Measurements from ENCODE around the gene BPGM. TPM values are rescaled to one million over a fixed set of nuclear protein-coding genes. Genes with fewer than 3 reads are reported as not detected.

The BPGM gene
- total and polyA plus RNA-seq, 9 of the 15 experiments (the other 6 are each of a cell fraction or from before 2014, with no cell fraction given), result 14.1 to 46.1 (median 21.2) TPM

- FAIRE-seq (no peak), DNase-seq (ENCODE audit: extremely low read depth in 1 of 4, low spot score in 3 of 4) (no peak), ATAC-seq (no peak; the same call in 2 of the 3 replicates)
- H3K9me3 ChIP-seq (replicated peaks; ENCODE audit: control insufficient read depth, insufficient read depth, low read depth, low read length), result no peaks in the 10 kb centered on the region
- no peak overlapping the region for H2AFZ ChIP-seq (ENCODE audit: low read depth, low read length)
- WGBS (ENCODE audit: insufficient coverage, low coverage, missing lambda C conversion rate), result 3% methylated on average over 5 of the region's 5 CpGs
- no peak overlapping the region for H3K9ac ChIP-seq (ENCODE audit: insufficient read depth in 1 of 2, low read depth in 2 of 2, low read length in 2 of 2)
- H4K20me1 ChIP-seq (replicated peaks; ENCODE audit: control insufficient read depth, insufficient read depth, low read length), result 0 out of 2 replicates have a peak, but pooled peaks cover 2% of the 10 kb centered on the region
- peaks cover 51 to 56% of the 10 kb centered on the region in 2 experiments; a peak in 4 of 5 replicates for H3K27me3 ChIP-seq (ENCODE audit: control insufficient read depth in 2 of 2, insufficient read depth in 2 of 2, low read length in 2 of 2)
- no peak overlapping the region for H3K4me3 ChIP-seq
- BruUV-seq (replicated peaks), result no TSS peak
- no peaks in the 10 kb centered on the region for H3K9me1 ChIP-seq (ENCODE audit: control insufficient read depth, insufficient read depth, low read length)
- H3K79me2 ChIP-seq (ENCODE audit: control insufficient read depth, insufficient read depth, low read length), result no peaks in the 10 kb centered on the region
- no peaks in the 10 kb centered on the region for H3K4me1 ChIP-seq (replicated peaks in 1 of 2; ENCODE audit: control insufficient read depth in 2 of 2, insufficient read depth in 2 of 2, low read length in 2 of 2)
- in situ Hi-C loops (cut with MboI), result no loop called here
- ChIA-PET POLR2A (interaction anchor here (0.9 kb wide), 1 partner anchor 67 kb away, joined by 3 read pairs; no protein-coding TSS in a partner anchor), CTCF (ENCODE audit: low intra/inter-chr PET ratio) (no interaction called here)
- intact Hi-C loops (cut with micrococcal nuclease), result no loop called here
- H3K36me3 ChIP-seq (ENCODE audit: control insufficient read depth, insufficient read depth, low read length), result no peaks in the 10 kb centered on the region
- no peak overlapping the region for H3K4me2 ChIP-seq (ENCODE audit: insufficient read depth, low read length)
- H3K27ac ChIP-seq (ENCODE audit: extremely low read depth, low read depth, low read length), result no peak overlapping the region
- TF ChIP-seq TCF15 (CRISPR knock-in tag; IDR thresholded peaks at IDR 0.05) (no peak), MAX (CRISPR knock-in tag; IDR thresholded peaks at IDR 0.05) (no peak), EP300 (IDR thresholded peaks at IDR 0.05; ENCODE audit: low read length) (no peak), GTF2A2 (tag; IDR thresholded peaks at IDR 0.05) (no peak), ZNF668 (CRISPR knock-in tag; IDR thresholded peaks at IDR 0.05) (no peak), NEUROD1 (IDR thresholded peaks at IDR 0.05; ENCODE audit: borderline replicate concordance, low read depth, low read length, partially characterized antibody) (no peak), SIX5 (IDR thresholded peaks at IDR 0.05; ENCODE audit: borderline replicate concordance in 1 of 2, insufficient read depth in 1 of 2, low read depth in 1 of 2, low read length in 2 of 2) (no peak), GABPA (tag; conservative IDR thresholded peaks at IDR 0.05; ENCODE audit: low read depth) (no peak), ATF1 (CRISPR knock-in tag; IDR thresholded peaks at IDR 0.05) (no peak), ATF1 (tag; IDR thresholded peaks at IDR 0.05) (no peak), SRSF9 (IDR thresholded peaks at IDR 0.05; ENCODE audit: borderline replicate concordance, low read depth, low read length) (no peak), SNAPC5 (CRISPR knock-in tag; IDR thresholded peaks at IDR 0.05) (no peak), PHF21A (IDR thresholded peaks at IDR 0.05; ENCODE audit: borderline replicate concordance, low read depth) (no peak), AFF1 (IDR thresholded peaks at IDR 0.05; ENCODE audit: low read depth in 1 of 2, partially characterized antibody in 2 of 2) (no peak), HMGXB4 (CRISPR knock-in tag; IDR thresholded peaks at IDR 0.05) (no peak)
Measured at GRCh38 chr7:134706468-134706867, 59.8 kb downstream of the BPGM start.

Measured in K562 (cell line).